ENCODE data around the gene RALA.
"Not testable (repeated sequence)": the region's sequence is repeated elsewhere in the genome, so short reads cannot be mapped to it uniquely, and the experiment has no call there.

Gene RALA

GRCh38 chr7:39645482-39646407 lies 22.4 kb downstream of the RALA start:
- DNase-seq (ENCODE audit: low read depth in 2 of 2, low spot score in 1 of 2) = no peak

DNA sequence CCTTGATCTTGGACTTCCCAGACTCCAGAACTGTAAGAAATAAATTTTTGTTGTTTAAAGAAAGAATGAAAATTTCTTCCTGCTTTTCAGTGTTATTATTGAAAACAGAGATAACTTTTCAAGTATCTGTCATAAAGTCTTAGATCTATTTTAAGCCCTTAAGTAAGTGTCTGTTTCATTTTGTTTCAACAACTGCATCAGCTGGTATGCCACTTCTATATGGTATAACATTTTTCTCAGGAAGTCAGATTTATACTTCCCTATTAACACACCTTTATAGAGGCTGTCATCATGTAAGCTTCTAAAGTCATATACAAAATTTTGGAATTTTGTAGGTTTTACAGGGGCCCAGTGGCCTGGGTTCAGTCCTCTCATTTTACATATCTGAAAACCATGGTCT lies 24.4 kb downstream of the RALA start:
- DNase-seq (ENCODE audit: low read depth in 2 of 2, low spot score in 1 of 2) = no peak

DNA sequence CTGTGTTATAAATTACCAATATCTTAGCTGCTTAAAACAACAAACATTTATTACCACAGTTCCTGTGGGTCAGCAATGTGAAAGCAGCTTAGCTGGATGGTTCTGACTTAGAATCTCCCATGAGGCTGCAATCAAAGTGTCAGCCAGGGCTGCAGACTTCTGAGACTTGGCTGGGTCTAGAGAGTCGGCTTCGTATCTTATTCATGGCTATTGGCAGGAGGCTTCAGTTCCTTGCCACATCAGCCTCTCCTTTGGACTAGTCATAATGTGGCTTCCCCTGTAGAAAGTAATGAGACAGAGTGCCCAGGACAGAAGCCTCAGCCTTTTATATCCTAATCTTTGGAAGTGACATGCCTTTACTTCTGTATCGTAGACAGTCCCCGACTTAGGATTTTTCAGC lies 27.3 kb downstream of the RALA start:
- no peak for DNase-seq (ENCODE audit: low read depth in 2 of 2, low spot score in 1 of 2)

DNA sequence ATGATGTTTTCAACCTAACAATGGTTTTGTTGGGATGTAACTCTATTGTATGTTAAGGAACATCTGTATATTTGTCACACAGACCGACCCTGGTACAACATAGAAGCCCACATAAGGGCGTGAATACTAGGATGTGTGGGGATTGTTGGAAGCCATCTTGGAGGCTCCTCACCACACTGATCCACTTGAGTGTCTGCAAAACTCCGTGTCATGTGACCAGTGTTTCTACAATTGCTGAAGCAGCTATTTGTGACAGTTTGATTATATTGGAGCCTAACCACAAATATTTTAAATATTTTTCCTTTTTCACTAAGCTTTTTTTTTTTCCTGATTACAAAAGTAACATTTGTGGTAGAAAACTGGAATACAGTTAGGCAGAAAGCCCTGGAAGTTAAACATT lies 27.9 kb downstream of the RALA start:
- DNase-seq (ENCODE audit: low read depth in 2 of 2, low spot score in 1 of 2) = no peak

DNA sequence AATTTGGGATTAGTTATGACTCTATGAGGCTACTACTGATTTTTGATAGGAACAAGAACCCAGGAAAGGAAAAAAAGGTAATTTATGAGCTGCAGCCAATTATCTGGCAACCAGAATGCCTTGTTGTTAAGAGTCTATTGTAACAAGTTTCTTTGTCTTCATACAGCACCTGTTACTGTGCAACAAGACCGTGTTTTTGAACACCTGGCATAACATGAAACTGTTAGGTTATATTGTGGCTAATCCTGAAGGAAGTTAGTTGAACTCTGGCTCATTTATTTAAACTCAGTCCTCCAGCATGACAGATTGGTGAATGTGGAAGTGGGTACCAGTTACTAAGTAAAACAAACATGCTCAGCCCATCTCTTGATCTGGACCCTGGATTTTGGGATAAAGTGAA lies 33.0 kb downstream of the RALA start:
- no peak for DNase-seq (ENCODE audit: low read depth in 2 of 2, low spot score in 1 of 2)

DNA sequence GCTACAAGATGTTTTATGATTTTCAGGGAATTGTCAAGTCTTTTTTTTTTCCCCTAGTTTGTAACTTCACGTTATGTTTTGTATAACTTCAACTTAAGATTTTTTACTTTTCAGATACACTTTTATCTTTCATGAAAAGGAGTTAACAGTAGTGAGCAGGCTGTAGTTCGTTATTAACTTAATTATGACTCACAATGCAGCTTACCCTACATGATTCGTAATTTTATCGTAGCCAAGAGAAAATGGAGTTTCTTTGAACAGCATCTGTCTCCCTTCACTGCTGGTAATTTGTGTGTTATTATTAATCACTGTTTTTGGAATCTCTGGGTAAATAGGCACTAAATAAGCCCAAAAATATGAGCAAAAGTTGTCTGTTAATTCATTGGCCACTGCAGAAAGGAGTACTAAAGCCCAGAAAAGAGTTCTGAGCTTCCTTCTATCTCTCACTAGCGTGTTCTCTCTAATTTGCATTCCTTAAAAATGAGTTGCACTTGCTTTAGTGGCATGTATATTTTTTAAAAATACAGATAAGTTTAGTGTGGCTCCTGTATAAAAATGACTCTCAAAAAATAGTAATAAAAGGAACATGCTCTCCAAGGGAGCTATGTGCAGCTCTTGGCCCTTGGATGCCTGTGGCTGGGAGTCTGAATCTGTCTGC lies 36.1 kb downstream of the RALA start:
- no peak for DNase-seq (ENCODE audit: low read depth in 2 of 2, low spot score in 1 of 2)

GRCh38 chr7:39661960-39662359 lies 38.6 kb downstream of the RALA start:
- no peak for DNase-seq (ENCODE audit: low read depth in 2 of 2, low spot score in 1 of 2)

DNA sequence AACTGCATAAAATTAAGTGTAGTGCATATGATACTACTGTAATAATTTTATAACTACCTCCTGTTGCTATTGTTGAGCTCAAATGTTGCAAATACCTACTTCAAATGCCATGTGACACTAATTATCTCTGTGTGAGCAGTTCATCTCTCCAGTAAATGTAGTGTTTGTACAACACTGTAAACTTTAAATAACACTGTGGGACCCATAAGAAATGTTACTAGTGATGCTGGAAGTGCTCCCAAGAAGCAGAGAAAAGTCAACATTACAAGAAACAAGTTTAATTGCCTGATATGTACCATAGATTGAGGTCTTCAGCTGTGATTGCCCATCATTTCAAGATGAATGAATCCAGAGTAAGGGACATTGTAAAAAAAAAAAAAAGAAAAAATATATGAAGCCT lies 39.9 kb downstream of the RALA start:
- no peak for DNase-seq (ENCODE audit: low read depth in 2 of 2, low spot score in 1 of 2)

DNA sequence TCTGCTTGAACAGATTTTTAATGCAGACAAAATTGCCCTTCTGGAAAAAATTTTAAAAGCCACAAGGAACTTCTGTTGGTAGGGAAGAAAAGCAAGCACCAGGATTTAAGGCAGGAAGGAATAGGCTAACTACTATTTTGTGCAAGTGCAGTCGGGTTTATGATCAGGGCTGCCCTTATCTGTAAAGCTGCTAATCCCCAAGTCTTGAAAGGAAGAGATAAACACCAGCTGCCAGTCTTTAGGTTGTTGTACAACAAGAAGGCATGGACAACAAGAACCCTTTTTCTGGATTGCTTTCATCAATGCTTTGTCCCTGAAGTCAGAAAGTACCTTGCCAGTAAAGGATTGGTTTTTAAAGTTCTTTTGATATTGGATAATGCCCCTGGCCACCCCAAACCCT lies 40.7 kb downstream of the RALA start:
- DNase-seq (ENCODE audit: low read depth in 2 of 2, low spot score in 1 of 2) = no peak

- no peak for DNase-seq (ENCODE audit: low read depth in 2 of 2, low spot score in 1 of 2)
Measured at GRCh38 chr7:39664585-39664984, 41.2 kb downstream of the RALA start.

GRCh38 chr7:39666562-39666961 lies 43.2 kb downstream of the RALA start:
- DNase-seq (ENCODE audit: low read depth in 2 of 2, low spot score in 1 of 2) = no peak

DNA sequence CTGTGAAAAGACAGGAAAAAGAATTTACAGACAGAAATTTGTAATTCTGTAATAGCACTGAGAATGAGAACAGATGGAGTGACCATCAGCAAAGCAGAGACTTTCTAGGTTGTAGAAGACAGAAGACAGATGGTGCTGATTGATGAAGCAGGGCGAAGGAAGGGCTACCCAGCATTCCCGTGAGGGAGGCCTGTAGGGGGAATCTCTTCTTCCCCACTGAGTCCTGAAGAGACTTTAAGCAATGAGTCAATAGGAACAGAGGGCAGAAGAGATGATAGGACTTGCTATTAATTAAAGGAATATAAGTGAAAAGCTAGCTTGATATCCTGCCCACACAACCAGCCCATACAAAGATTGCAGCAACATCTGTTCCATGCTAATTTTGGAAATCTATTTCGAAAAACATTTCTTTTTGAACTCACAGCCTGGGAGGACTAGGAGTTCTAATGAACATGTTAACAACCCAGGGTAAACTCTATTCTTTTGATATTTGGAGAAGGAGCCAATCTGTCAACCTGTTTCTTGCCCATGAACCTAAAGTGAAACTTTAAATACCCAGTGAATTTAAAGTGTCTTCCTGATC lies 44.1 kb downstream of the RALA start:
- DNase-seq (ENCODE audit: low read depth in 2 of 2, low spot score in 1 of 2) = no peak

GRCh38 chr7:39668280-39668679 lies 44.9 kb downstream of the RALA start:
- not testable (repeated sequence) for DNase-seq (ENCODE audit: low read depth in 2 of 2, low spot score in 1 of 2)

GRCh38 chr7:39670052-39670451 lies 46.7 kb downstream of the RALA start:
- DNase-seq (ENCODE audit: low read depth in 2 of 2, low spot score in 1 of 2) = no peak

GRCh38 chr7:39670934-39671333 lies 47.6 kb downstream of the RALA start:
- DNase-seq (ENCODE audit: low read depth in 2 of 2, low spot score in 1 of 2) = no peak

- DNase-seq (ENCODE audit: low read depth in 2 of 2, low spot score in 1 of 2) = no peak
Measured at GRCh38 chr7:39672176-39672575, 48.8 kb downstream of the RALA start.

DNA sequence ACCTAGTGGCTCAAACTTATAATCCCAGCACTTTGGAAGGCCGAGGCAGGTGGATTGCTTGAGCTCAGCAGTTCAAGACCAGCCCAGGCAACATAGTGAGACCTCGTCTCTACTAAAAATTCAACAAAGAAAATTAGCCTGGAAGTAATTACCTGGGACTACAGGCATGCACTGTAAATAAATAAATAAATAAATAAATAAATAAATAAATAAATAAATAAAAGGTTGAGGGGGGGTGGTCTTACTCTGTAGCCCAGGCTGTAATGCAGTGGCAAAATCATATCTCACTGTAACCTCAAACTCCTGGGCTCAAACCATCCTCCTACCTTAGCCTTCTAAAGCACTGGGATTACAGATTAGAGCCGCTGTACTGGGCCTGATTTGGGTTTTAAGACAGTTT lies 50.5 kb downstream of the RALA start:
- no peak for DNase-seq (ENCODE audit: low read depth in 2 of 2, low spot score in 1 of 2)

DNA sequence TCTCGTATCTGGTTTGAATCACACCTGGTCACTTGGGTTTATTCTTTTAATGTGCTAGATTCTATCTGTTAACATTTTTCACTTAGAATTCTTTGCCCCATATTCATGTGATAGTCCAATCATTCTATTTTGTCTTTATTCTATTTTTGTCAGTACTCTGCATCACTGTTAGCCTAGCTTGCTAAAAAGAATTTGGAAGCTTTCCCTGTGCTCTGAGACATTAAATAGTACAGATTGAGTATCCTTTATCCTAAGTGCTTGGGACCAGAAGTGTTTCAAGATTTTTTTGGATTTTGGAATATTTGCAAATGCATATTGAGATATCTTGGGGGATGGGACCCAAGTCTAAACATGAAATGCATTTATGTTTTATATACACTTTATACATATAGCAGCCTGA lies 51.0 kb downstream of the RALA start:
- no peak for DNase-seq (ENCODE audit: low read depth in 2 of 2, low spot score in 1 of 2)

DNA sequence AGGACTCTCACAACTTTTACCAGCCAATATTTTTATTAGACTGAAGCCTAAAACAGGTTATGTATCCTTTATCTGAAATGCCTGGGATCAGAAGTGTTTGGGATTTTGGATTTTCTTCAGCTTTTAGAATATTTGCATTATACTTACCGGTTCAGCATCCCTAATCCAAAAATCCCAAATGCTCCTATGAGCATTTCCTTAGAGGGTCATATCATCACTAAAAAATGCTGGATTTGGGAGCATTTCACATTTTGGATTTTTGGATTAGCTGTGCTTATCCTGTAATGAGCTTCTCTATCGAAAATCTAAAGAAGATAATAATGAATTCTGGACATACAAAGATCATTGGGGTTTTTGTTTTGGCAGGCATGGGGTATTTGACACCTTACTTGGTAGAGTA lies 53.0 kb downstream of the RALA start:
- no peak for DNase-seq (ENCODE audit: low read depth in 2 of 2, low spot score in 1 of 2)

- DNase-seq (ENCODE audit: low read depth in 2 of 2, low spot score in 1 of 2) = no peak
Measured at GRCh38 chr7:39678930-39679709, 55.7 kb downstream of the RALA start.

DNA sequence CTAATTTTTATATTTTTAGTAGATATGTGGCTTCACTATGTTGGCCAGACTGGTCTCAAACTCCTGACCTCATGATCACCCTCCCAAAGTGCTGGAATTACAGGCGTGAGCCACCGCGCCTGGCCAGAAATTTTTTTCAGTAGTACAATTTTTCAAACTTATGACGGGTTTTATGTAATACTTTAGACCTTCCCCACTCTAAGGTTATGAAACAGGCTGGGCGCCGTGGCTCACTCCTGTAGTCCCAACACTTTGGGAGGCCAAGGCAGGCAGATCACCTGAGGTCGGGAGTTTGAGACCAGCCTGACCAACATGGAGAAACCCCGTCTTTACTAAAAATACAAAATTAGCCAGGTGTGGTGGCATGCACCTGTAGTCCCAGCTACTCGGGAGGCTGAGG lies 56.5 kb downstream of the RALA start:
- DNase-seq (ENCODE audit: low read depth in 2 of 2, low spot score in 1 of 2) = not testable (repeated sequence)
